ENCODE results near the gene RUSF1. TPM values are rescaled to one million over a fixed set of nuclear protein-coding genes. Genes with fewer than 3 reads are reported as not detected.
A peak's percentile ranks its signal among the peaks of the same experiment; 100 is the strongest.
"Not testable (repeated sequence)": the region's sequence is repeated elsewhere in the genome, so short reads cannot be mapped to it uniquely, and the experiment has no call there.

The RUSF1 gene
- total RNA-seq: 10 to 100 TPM; 35.8 to 36.7 TPM

GRCh38 chr16:31507929-31508705, at the start of gene RUSF1:
RUSF1 (minus strand) TSS chr16:31508391; CDS start chr16:31508373, 18 bp downstream.
- peaks cover 2% of the 10 kb centered on the region for H3K9me3 Mint-ChIP-seq
- no peaks in the 10 kb centered on the region for H3K27me3 Mint-ChIP-seq
- TF ChIP-seq CTCF (IDR thresholded peaks at IDR 0.05): no peak
- peak within 1 kb of the TSS; percentile 98 for H3K4me3 Mint-ChIP-seq
- peak; percentile 87 for ATAC-seq
- H3K27ac Mint-ChIP-seq: peak within 1 kb of the TSS; percentile 98
- intact Hi-C loops (cut with micrococcal nuclease): loop anchor here (10.0 kb wide), 1 partner anchor 207 kb away; a partner anchor contains a TSS
- peak; percentile 93 for DNase-seq
- H3K4me1 Mint-ChIP-seq (ENCODE audit: low read depth): peaks cover 45% of the 10 kb centered on the region
- ChIA-PET CTCF (interaction anchor here (0.7 to 2.9 kb wide), 4 partner anchors 48 to 350 kb away, joined by 3 to 12 read pairs (median 4); partner anchors contain the start of gene ARMC5), POLR2A (interaction anchor here (0.7 to 3.0 kb wide), 15 partner anchors 9 to 368 kb away, joined by 3 to 17 read pairs (median 4); partner anchors contain the start of genes ARMC5 and ZNF267)
- peaks cover 7% of the 10 kb centered on the region for H3K36me3 Mint-ChIP-seq (ENCODE audit: low read depth)

- CTCF ChIA-PET: no interaction called here
- no peak overlapping the region for H3K27ac Mint-ChIP-seq
- DNase-seq (no peak), ATAC-seq (no peak)
- H3K4me3 Mint-ChIP-seq: no peak overlapping the region
- peaks cover 13% of the 10 kb centered on the region for H3K9me3 Mint-ChIP-seq
- no peak for TF ChIP-seq CTCF (IDR thresholded peaks at IDR 0.05)
- peaks cover 18% of the 10 kb centered on the region for H3K27me3 Mint-ChIP-seq
- POLR2A ChIA-PET: no interaction called here
- intact Hi-C loops (cut with micrococcal nuclease): no loop called here
- peaks cover 6% of the 10 kb centered on the region for H3K4me1 Mint-ChIP-seq (ENCODE audit: low read depth)
- H3K36me3 Mint-ChIP-seq (ENCODE audit: low read depth): peaks cover 10% of the 10 kb centered on the region
Measured at GRCh38 chr16:31542763-31543162, 34.6 kb upstream of the RUSF1 start.

GRCh38 chr16:31539762-31540161, 31.6 kb upstream of the RUSF1 start:
- H3K4me3 Mint-ChIP-seq; H3K36me3 Mint-ChIP-seq (ENCODE audit: low read depth); ATAC-seq; POLR2A ChIA-PET; DNase-seq; H3K4me1 Mint-ChIP-seq (ENCODE audit: low read depth); intact Hi-C loops (cut with micrococcal nuclease); H3K27ac Mint-ChIP-seq: not testable (repeated sequence)
- CTCF ChIA-PET: interaction anchor here (1.1 kb wide), 1 partner anchor 19 kb away, joined by 3 read pairs; no protein-coding TSS in a partner anchor
- H3K27me3 Mint-ChIP-seq: peaks cover 33% of the 10 kb centered on the region
- H3K9me3 Mint-ChIP-seq: peaks cover 13% of the 10 kb centered on the region

- POLR2A ChIA-PET; H3K27ac Mint-ChIP-seq; H3K36me3 Mint-ChIP-seq (ENCODE audit: low read depth); ATAC-seq; CTCF ChIA-PET; H3K4me1 Mint-ChIP-seq (ENCODE audit: low read depth); intact Hi-C loops (cut with micrococcal nuclease); H3K4me3 Mint-ChIP-seq: not testable (repeated sequence)
- peak; percentile 3 for DNase-seq
- Mint-ChIP-seq H3K9me3 (peaks cover 11% of the 10 kb centered on the region), H3K27me3 (peaks cover 34% of the 10 kb centered on the region)
Measured at GRCh38 chr16:31538243-31538598, 30.0 kb upstream of the RUSF1 start.

GRCh38 chr16:31537362-31538242, 29.4 kb upstream of the RUSF1 start:
- intact Hi-C loops (cut with micrococcal nuclease): no loop called here
- peaks cover 7% of the 10 kb centered on the region for H3K4me1 Mint-ChIP-seq (ENCODE audit: low read depth)
- peaks cover 10% of the 10 kb centered on the region for H3K36me3 Mint-ChIP-seq (ENCODE audit: low read depth)
- no peak for TF ChIP-seq CTCF (IDR thresholded peaks at IDR 0.05)
- H3K9me3 Mint-ChIP-seq: peaks cover 11% of the 10 kb centered on the region
- ChIA-PET POLR2A (no interaction called here), CTCF (no interaction called here)
- ATAC-seq (no peak), DNase-seq (peak; percentile 4)
- no peak overlapping the region for H3K27ac Mint-ChIP-seq
- H3K4me3 Mint-ChIP-seq: peak overlapping the region; percentile 43
- H3K27me3 Mint-ChIP-seq: peaks cover 34% of the 10 kb centered on the region
